Breast epithelium (tissue), 4 donors: ENCODE data around the gene FHAD1. TPM values are rescaled to one million over a fixed set of nuclear protein-coding genes. Genes with fewer than 3 reads are reported as not detected.

Experiments
- DNase-seq, 2 donors: peaks; one replicate each; pipeline ENCODE4 v3.0.0-alpha.2; 2019; ENCODE audit warnings: low spot score in 2 of 2
- H3K27ac ChIP-seq, 2 donors: fragments of 200-600 bp; sonication (generic) in 1 of 2; one replicate each; pipeline ENCODE4 v1.5.1; 2016 to 2019; ENCODE audit warnings: mild to moderate bottlenecking in 1 of 2
- H3K27me3 ChIP-seq, 2 donors: fragments of 200-600 bp; sonication (generic) in 1 of 2; one replicate each; pipeline versions ENCODE4 v1.5.1 to v1.6.0; 2017 to 2019; ENCODE audit warnings: control low read depth in 1 of 2, mild to moderate bottlenecking in 1 of 2
- H3K36me3 ChIP-seq: fragments of 200-600 bp; one replicate; pipeline ENCODE4 v1.5.1; 2019
- H3K4me1 ChIP-seq, 2 donors: fragments of 200-600 bp; sonication (generic); one replicate each; pipeline ENCODE4 v1.5.1; 2016 to 2019; ENCODE audit warnings: control low read depth in 1 of 2
- H3K4me3 ChIP-seq, 3 donors: fragments of 200-600 bp; sonication (generic); 1 replicate in 2 of 3; 2 replicates in 1 of 3; pipeline ENCODE4 v1.5.1; 2016 to 2019; ENCODE audit warnings: mild to moderate bottlenecking in 3 of 3, moderate library complexity in 2 of 3
- H3K9me3 ChIP-seq, 2 donors: fragments of 200-600 bp; sonication (generic) in 1 of 2; one replicate each; pipeline ENCODE4 v1.5.1; 2016 to 2019; ENCODE audit warnings: control low read depth in 1 of 2
- POLR2A ChIP-seq: fragments of 450-650 bp; IDR thresholded peaks from one replicate; pipeline ENCODE4 v1.6.1; 2016; ENCODE audit warnings: antibody characterized with exemption, mild to moderate bottlenecking, moderate library complexity
- POLR2AphosphoS5 ChIP-seq, 3 donors: sonication (generic); formaldehyde crosslinking; IDR thresholded peaks; one replicate each; pipeline ENCODE4 v1.6.1; 2017; ENCODE audit warnings: antibody characterized with exemption in 3 of 3
- intact Hi-C: fragments of 100-400 bp; cut with DNase I; formaldehyde crosslinking; loops from one replicate; pipeline ENCODE4 v1.15.1; 2023; ENCODE audit warnings: low total_unique reads
- total RNA-seq, 3 donors: library from RNA; depleted of rRNA; stranded (reverse); fragments of >200 nt; gene quantifications; one replicate each; pipeline ENCODE4 v1.1.0, GENCODE V29; 2016
- TF ChIP-seq, protein P1 (sequence below), 3 donors: fragments of 450-650 bp; IDR thresholded peaks; one replicate each; pipeline ENCODE4 v1.5.1; 2016 to 2017; ENCODE audit warnings: antibody characterized with exemption in 3 of 3, mild to moderate bottlenecking in 3 of 3, moderate library complexity in 3 of 3

FHAD1 gene
- total RNA-seq, 3 donors from 2014 or later = 1.0 to 2.3 TPM; not detected in 1

- H3K27ac ChIP-seq = no peak overlapping the region
- no peak overlapping the region for H3K4me3 ChIP-seq
- no peaks in the 10 kb centered on the region for H3K27me3 ChIP-seq
- TF ChIP-seq POLR2A (no peak), POLR2AphosphoS5 (IDR thresholded peaks at IDR 0.05) (no peak)
- TF ChIP-seq, protein P1, sequence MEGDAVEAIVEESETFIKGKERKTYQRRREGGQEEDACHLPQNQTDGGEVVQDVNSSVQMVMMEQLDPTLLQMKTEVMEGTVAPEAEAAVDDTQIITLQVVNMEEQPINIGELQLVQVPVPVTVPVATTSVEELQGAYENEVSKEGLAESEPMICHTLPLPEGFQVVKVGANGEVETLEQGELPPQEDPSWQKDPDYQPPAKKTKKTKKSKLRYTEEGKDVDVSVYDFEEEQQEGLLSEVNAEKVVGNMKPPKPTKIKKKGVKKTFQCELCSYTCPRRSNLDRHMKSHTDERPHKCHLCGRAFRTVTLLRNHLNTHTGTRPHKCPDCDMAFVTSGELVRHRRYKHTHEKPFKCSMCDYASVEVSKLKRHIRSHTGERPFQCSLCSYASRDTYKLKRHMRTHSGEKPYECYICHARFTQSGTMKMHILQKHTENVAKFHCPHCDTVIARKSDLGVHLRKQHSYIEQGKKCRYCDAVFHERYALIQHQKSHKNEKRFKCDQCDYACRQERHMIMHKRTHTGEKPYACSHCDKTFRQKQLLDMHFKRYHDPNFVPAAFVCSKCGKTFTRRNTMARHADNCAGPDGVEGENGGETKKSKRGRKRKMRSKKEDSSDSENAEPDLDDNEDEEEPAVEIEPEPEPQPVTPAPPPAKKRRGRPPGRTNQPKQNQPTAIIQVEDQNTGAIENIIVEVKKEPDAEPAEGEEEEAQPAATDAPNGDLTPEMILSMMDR (IDR thresholded peaks at IDR 0.05) = no peak
- H3K9me3 ChIP-seq = no peaks in the 10 kb centered on the region
- H3K4me1 ChIP-seq = no peaks in the 10 kb centered on the region
- DNase-seq = no peak
- no peaks in the 10 kb centered on the region for H3K36me3 ChIP-seq
- intact Hi-C loops = no loop called here
Observed at GRCh38 chr1:15309687-15310086, 62.7 kb downstream of the FHAD1 start.

DNA sequence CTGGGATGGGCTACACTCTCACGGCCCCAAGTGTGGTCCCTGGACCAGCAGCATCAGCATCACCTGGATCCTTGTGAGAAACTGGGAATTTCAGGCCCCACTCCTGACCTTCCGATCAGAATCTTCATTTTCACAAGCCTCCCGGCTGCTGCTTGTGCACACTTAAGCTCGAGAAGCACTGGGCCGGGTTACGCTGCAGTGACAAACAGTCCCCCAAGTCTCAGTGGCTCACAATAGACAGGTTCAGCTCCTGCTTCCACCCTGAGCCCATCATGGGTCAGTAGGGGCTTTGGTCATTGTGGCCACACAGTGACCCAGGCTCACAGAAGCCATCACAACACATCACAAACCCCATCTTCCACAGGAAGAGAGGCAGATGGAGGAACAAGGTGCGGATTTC is 63.5 kb downstream of the FHAD1 start:
- intact Hi-C loops = no loop called here
- Histone ChIP-seq H3K4me1 (no peaks in the 10 kb centered on the region), H3K4me3 (no peak overlapping the region), H3K9me3 (no peaks in the 10 kb centered on the region), H3K27me3 (no peaks in the 10 kb centered on the region), H3K36me3 (no peaks in the 10 kb centered on the region), H3K27ac (no peak overlapping the region)
- TF ChIP-seq POLR2AphosphoS5 (IDR thresholded peaks at IDR 0.05) = no peak
- TF ChIP-seq, protein P1 (IDR thresholded peaks at IDR 0.05) = no peak
- no peak for TF ChIP-seq POLR2A
- DNase-seq = no peak

- Histone ChIP-seq H3K4me1 (no peaks in the 10 kb centered on the region), H3K9me3 (no peaks in the 10 kb centered on the region), H3K36me3 (no peaks in the 10 kb centered on the region), H3K27me3 (no peaks in the 10 kb centered on the region), H3K27ac (no peak overlapping the region), H3K4me3 (no peak overlapping the region)
- no peak for DNase-seq
- TF ChIP-seq POLR2A (no peak), POLR2AphosphoS5 (IDR thresholded peaks at IDR 0.05) (no peak)
- TF ChIP-seq, protein P1 (IDR thresholded peaks at IDR 0.05) = no peak
- intact Hi-C loops = no loop called here
Observed at GRCh38 chr1:15311122-15311822, 64.2 kb downstream of the FHAD1 start.

DNA sequence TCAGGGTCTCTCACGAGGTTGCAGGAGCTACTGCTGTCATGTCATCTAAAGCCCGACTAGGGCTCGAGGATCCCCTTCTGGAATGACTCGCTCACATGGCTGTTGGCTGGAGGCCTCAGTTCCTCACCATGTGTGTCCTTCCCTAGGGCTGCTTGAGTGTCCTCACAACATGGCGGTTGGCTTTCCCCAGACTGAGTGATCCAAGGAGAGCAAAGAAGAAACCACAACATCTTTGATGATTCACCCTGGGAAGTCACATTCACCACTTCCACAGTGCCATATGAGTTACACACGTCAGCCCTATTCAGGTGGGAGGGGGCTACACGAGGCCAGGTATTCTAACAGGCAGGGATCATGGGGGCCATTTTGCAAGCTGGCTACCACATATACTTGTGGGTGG is 64.9 kb downstream of the FHAD1 start:
- no peaks in the 10 kb centered on the region for H3K36me3 ChIP-seq
- H3K4me1 ChIP-seq = no peaks in the 10 kb centered on the region
- intact Hi-C loops = no loop called here
- no peak overlapping the region for H3K27ac ChIP-seq
- no peak for DNase-seq
- no peaks in the 10 kb centered on the region for H3K27me3 ChIP-seq
- TF ChIP-seq POLR2AphosphoS5 (IDR thresholded peaks at IDR 0.05) (no peak), POLR2A (no peak)
- TF ChIP-seq, protein P1 (IDR thresholded peaks at IDR 0.05) = no peak
- H3K9me3 ChIP-seq = no peaks in the 10 kb centered on the region
- H3K4me3 ChIP-seq = no peak overlapping the region

DNA sequence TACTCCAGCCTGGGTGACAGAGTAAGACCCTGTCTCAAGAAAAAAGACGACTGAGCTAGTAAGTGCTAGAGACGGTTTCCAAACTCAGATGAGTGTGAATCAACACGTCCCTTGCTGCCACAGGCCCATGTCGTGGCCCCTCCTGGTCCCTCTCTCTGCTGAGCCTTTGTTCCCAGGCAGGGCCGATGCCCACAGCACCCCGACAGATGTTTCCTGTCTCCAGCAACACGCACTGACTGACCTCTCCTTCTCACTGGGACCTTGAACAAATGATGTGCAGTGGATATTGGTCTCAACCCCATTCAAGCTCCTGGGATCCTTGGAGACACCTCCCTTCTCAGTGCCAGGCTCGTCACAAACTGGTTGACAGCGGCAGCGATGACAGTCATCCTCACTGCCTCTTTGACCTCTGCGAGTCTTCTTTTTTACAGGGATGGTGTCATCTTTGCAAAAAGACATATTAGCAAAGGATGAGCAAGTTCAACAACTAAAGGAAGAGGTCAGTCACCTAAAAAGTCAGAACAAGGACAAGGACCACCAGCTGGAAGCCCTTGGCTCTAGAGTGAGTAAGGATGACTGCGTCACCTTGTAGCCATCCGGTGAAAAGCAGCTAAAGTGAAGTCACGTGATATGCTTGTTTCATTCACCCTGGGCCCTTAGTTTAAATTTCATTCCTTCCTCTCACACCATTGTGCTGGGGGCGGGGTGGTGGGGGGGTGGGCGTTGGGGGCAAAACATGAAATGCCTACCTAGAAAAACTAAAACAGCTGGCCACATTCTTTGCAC is 65.8 kb downstream of the FHAD1 start:
- intact Hi-C loops = no loop called here
- Histone ChIP-seq H3K4me3 (no peak overlapping the region), H3K4me1 (no peaks in the 10 kb centered on the region), H3K36me3 (no peaks in the 10 kb centered on the region), H3K27ac (no peak overlapping the region), H3K9me3 (no peaks in the 10 kb centered on the region), H3K27me3 (no peaks in the 10 kb centered on the region)
- no peak for DNase-seq
- TF ChIP-seq, protein P1 (IDR thresholded peaks at IDR 0.05) = no peak
- TF ChIP-seq POLR2A = no peak
- no peak for TF ChIP-seq POLR2AphosphoS5 (IDR thresholded peaks at IDR 0.05)
